Esophagus squamous epithelium (tissue), 4 donors: Measurements from ENCODE around the gene PDGFC.

ENCODE experiments used
- POLR2A ChIP-seq, 4 donors: fragments of 450-650 bp; IDR thresholded peaks; one replicate each; pipeline ENCODE4 v1.6.1; 2017; ENCODE audit warnings: antibody characterized with exemption in 4 of 4, mild to moderate bottlenecking in 4 of 4, moderate library complexity in 3 of 4
- TF ChIP-seq, protein P1 (sequence below), 6 experiments: fragments of 450-650 bp in 4 of 6; fragments of 200-600 bp in 2 of 6; sonication (generic) in 2 of 6; IDR thresholded peaks; one replicate each; pipeline ENCODE4 v1.5.1; 2016 to 2019; ENCODE audit warnings: antibody characterized with exemption in 6 of 6, mild to moderate bottlenecking in 4 of 6, moderate library complexity in 4 of 6

DNA sequence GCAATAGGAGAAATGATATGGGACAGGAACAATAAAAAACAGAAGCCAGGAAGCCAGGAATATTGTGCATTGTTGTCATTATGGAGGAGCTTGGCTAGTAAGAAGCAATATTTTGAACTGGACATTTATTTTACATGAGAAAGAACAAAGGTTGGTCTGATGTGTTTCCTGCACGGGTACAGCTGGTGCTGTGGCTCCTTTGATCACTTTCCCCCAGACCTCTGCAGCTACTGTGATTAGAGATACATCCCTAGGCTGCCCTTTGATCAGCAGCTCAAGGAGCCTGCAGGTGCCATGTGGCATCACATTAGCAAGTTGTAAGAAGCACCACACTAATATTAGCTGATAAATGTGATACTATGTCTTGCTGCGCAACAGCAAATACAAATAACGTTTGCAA is 2.5 kb downstream of the PDGFC start:
- no peak for TF ChIP-seq POLR2A (IDR thresholded peaks at IDR 0.05)
- TF ChIP-seq, protein P1, sequence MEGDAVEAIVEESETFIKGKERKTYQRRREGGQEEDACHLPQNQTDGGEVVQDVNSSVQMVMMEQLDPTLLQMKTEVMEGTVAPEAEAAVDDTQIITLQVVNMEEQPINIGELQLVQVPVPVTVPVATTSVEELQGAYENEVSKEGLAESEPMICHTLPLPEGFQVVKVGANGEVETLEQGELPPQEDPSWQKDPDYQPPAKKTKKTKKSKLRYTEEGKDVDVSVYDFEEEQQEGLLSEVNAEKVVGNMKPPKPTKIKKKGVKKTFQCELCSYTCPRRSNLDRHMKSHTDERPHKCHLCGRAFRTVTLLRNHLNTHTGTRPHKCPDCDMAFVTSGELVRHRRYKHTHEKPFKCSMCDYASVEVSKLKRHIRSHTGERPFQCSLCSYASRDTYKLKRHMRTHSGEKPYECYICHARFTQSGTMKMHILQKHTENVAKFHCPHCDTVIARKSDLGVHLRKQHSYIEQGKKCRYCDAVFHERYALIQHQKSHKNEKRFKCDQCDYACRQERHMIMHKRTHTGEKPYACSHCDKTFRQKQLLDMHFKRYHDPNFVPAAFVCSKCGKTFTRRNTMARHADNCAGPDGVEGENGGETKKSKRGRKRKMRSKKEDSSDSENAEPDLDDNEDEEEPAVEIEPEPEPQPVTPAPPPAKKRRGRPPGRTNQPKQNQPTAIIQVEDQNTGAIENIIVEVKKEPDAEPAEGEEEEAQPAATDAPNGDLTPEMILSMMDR (IDR thresholded peaks at IDR 0.05): no peak
